Activated naive CD8-positive, alpha-beta T cell treated with anti-CD3 and anti-CD28 coated beads for 36 hours (primary cell): ENCODE results near the gene DMRT3. TPM values are rescaled to one million over a fixed set of nuclear protein-coding genes. Genes with fewer than 3 reads are reported as not detected.
A peak's percentile ranks its signal among the peaks of the same experiment; 100 is the strongest.

Experiments
- DNase-seq: peaks from one replicate; pipeline ENCODE4 v3.0.0; 2021
- H3K27ac Mint-ChIP-seq: one replicate; pipeline ENCODE4 v1.8.0; 2022; ENCODE audit warnings: mild to moderate bottlenecking, moderate library complexity, mixed read lengths
- H3K27me3 Mint-ChIP-seq: one replicate; pipeline ENCODE4 v1.8.0; 2022; ENCODE audit warnings: mild to moderate bottlenecking, mixed read lengths
- H3K36me3 Mint-ChIP-seq: one replicate; pipeline ENCODE4 v1.8.0; 2021; ENCODE audit warnings: mild to moderate bottlenecking, mixed read lengths
- H3K4me1 Mint-ChIP-seq: one replicate; pipeline ENCODE4 v1.8.0; 2021; ENCODE audit warnings: mixed read lengths
- H3K4me3 Mint-ChIP-seq: one replicate; pipeline ENCODE4 v1.8.0; 2022; ENCODE audit warnings: mild to moderate bottlenecking, moderate library complexity, mixed read lengths
- H3K9me3 Mint-ChIP-seq: one replicate; pipeline ENCODE4 v1.8.0; 2022; ENCODE audit warnings: mixed read lengths
- total RNA-seq, 2 experiments: library from RNA; stranded (reverse); gene quantifications; one replicate each; pipeline ENCODE4 v1.2.3, GENCODE V29; 2021

The DMRT3 gene
- total RNA-seq, 2 experiments from 2014 or later = not detected

GRCh38 chr9:965497-965896, 11.0 kb upstream of the DMRT3 start:
- Mint-ChIP-seq H3K36me3 (peaks cover 2% of the 10 kb centered on the region), H3K9me3 (no peaks in the 10 kb centered on the region), H3K27me3 (peaks cover 88% of the 10 kb centered on the region), H3K4me1 (peaks cover 12% of the 10 kb centered on the region), H3K4me3 (no peak overlapping the region), H3K27ac (no peak overlapping the region)
- DNase-seq = no peak

- Mint-ChIP-seq H3K27ac (no peak overlapping the region), H3K36me3 (peaks cover 2% of the 10 kb centered on the region)
These were observed 9.6 kb upstream of the DMRT3 start for GRCh38 chr9:966870-967269.

GRCh38 chr9:967436-967835, 9.0 kb upstream of the DMRT3 start:
- Mint-ChIP-seq H3K36me3 (peaks cover 2% of the 10 kb centered on the region), H3K4me3 (no peak overlapping the region), H3K9me3 (no peaks in the 10 kb centered on the region), H3K4me1 (peaks cover 12% of the 10 kb centered on the region), H3K27me3 (peaks cover 89% of the 10 kb centered on the region), H3K27ac (no peak overlapping the region)
- DNase-seq = no peak

More at GRCh38 chr9:966870-967269, 9.6 kb upstream of the DMRT3 start:
- no peak overlapping the region for H3K4me3 Mint-ChIP-seq
- no peak for DNase-seq
- H3K9me3 Mint-ChIP-seq = no peaks in the 10 kb centered on the region
- H3K4me1 Mint-ChIP-seq = peaks cover 12% of the 10 kb centered on the region
- H3K27me3 Mint-ChIP-seq = peaks cover 89% of the 10 kb centered on the region

- Mint-ChIP-seq H3K36me3 (peaks cover 2% of the 10 kb centered on the region), H3K27ac (no peak overlapping the region), H3K9me3 (no peaks in the 10 kb centered on the region), H3K4me1 (peaks cover 12% of the 10 kb centered on the region), H3K4me3 (no peak overlapping the region), H3K27me3 (peaks cover 89% of the 10 kb centered on the region)
- DNase-seq = no peak
These were observed 8.4 kb upstream of the DMRT3 start for GRCh38 chr9:967903-968641.

- no peak for DNase-seq
- peaks cover 2% of the 10 kb centered on the region for H3K36me3 Mint-ChIP-seq
- H3K27me3 Mint-ChIP-seq = peaks cover 95% of the 10 kb centered on the region
- peaks cover 18% of the 10 kb centered on the region for H3K4me1 Mint-ChIP-seq
- no peaks in the 10 kb centered on the region for H3K9me3 Mint-ChIP-seq
- no peak overlapping the region for H3K27ac Mint-ChIP-seq
- H3K4me3 Mint-ChIP-seq = no peak overlapping the region
These were observed 6.9 kb upstream of the DMRT3 start for GRCh38 chr9:969310-970150.

- Mint-ChIP-seq H3K4me3 (no peak overlapping the region), H3K4me1 (peaks cover 21% of the 10 kb centered on the region), H3K27ac (no peak overlapping the region), H3K27me3 (peaks cover 95% of the 10 kb centered on the region), H3K9me3 (no peaks in the 10 kb centered on the region), H3K36me3 (peaks cover 2% of the 10 kb centered on the region)
- DNase-seq = no peak
These were observed 6.1 kb upstream of the DMRT3 start for GRCh38 chr9:970151-970996.

- H3K9me3 Mint-ChIP-seq = no peaks in the 10 kb centered on the region
These were observed 4.5 kb upstream of the DMRT3 start for GRCh38 chr9:971901-972500.

GRCh38 chr9:972501-973294, 3.8 kb upstream of the DMRT3 start:
- Mint-ChIP-seq H3K27ac (no peak overlapping the region), H3K9me3 (no peaks in the 10 kb centered on the region), H3K4me3 (peak overlapping the region; percentile 42), H3K4me1 (peaks cover 21% of the 10 kb centered on the region), H3K27me3 (peaks cover 90% of the 10 kb centered on the region), H3K36me3 (peaks cover 2% of the 10 kb centered on the region)
- no peak for DNase-seq

More at GRCh38 chr9:971901-972500, 4.5 kb upstream of the DMRT3 start:
- peaks cover 21% of the 10 kb centered on the region for H3K4me1 Mint-ChIP-seq
- H3K4me3 Mint-ChIP-seq = peak overlapping the region; percentile 42
- no peak for DNase-seq
- peaks cover 2% of the 10 kb centered on the region for H3K36me3 Mint-ChIP-seq
- H3K27ac Mint-ChIP-seq = no peak overlapping the region
- peaks cover 92% of the 10 kb centered on the region for H3K27me3 Mint-ChIP-seq

- H3K9me3 Mint-ChIP-seq = no peaks in the 10 kb centered on the region
- H3K4me1 Mint-ChIP-seq = peaks cover 17% of the 10 kb centered on the region
- peaks cover 90% of the 10 kb centered on the region for H3K27me3 Mint-ChIP-seq
- no peak for DNase-seq
- H3K4me3 Mint-ChIP-seq = no peak overlapping the region
- no peak overlapping the region for H3K27ac Mint-ChIP-seq
- peaks cover 2% of the 10 kb centered on the region for H3K36me3 Mint-ChIP-seq
These were observed 3.1 kb upstream of the DMRT3 start for GRCh38 chr9:973295-973834.

GRCh38 chr9:974031-974995, 2.1 kb upstream of the DMRT3 start:
- Mint-ChIP-seq H3K27ac (no peak overlapping the region), H3K36me3 (peaks cover 2% of the 10 kb centered on the region), H3K27me3 (peaks cover 90% of the 10 kb centered on the region), H3K4me1 (peaks cover 13% of the 10 kb centered on the region), H3K4me3 (no peak overlapping the region), H3K9me3 (no peaks in the 10 kb centered on the region)
- no peak for DNase-seq

GRCh38 chr9:974996-975739, 1.3 kb upstream of the DMRT3 start:
- H3K27ac Mint-ChIP-seq = no peak overlapping the region
- H3K27me3 Mint-ChIP-seq = peaks cover 90% of the 10 kb centered on the region
- H3K4me1 Mint-ChIP-seq = peaks cover 12% of the 10 kb centered on the region
- H3K36me3 Mint-ChIP-seq = peaks cover 2% of the 10 kb centered on the region
- no peaks in the 10 kb centered on the region for H3K9me3 Mint-ChIP-seq
- H3K4me3 Mint-ChIP-seq = no peak overlapping the region
- no peak for DNase-seq

- H3K4me3 Mint-ChIP-seq = no peak overlapping the region
- H3K36me3 Mint-ChIP-seq = no peaks in the 10 kb centered on the region
- H3K9me3 Mint-ChIP-seq = no peaks in the 10 kb centered on the region
- peaks cover 12% of the 10 kb centered on the region for H3K4me1 Mint-ChIP-seq
- DNase-seq = no peak
- H3K27ac Mint-ChIP-seq = no peak overlapping the region
- H3K27me3 Mint-ChIP-seq = peaks cover 89% of the 10 kb centered on the region
These were observed 656 bp upstream of the DMRT3 start for GRCh38 chr9:975740-976257.
